Lower leg skin (tissue), 4 donors: ENCODE measurements around the gene TSPO. TPM values are rescaled to one million over a fixed set of nuclear protein-coding genes. Genes with fewer than 3 reads are reported as not detected.

ENCODE experiments used
- DNase-seq, 2 donors: peaks; one replicate each; pipeline ENCODE4 v3.0.0-alpha.2; 2019; ENCODE audit warnings: low spot score in 2 of 2
- H3K4me3 ChIP-seq: fragments of 200-600 bp; sonication (generic); 2 replicates; pipeline ENCODE4 v1.5.1; 2017; ENCODE audit warnings: mild to moderate bottlenecking, low read depth; ENCODE audit not compliant: poor library complexity, severe bottlenecking
- CTCF ChIP-seq, 3 donors: fragments of 450-650 bp; IDR thresholded peaks; one replicate each; pipeline ENCODE4 v1.5.1; 2016; ENCODE audit warnings: antibody characterized with exemption in 3 of 3, mild to moderate bottlenecking in 3 of 3, moderate library complexity in 2 of 3
- POLR2A ChIP-seq, 2 donors: fragments of 450-650 bp; IDR thresholded peaks; one replicate each; pipeline ENCODE4 v1.6.1; 2016 to 2017; ENCODE audit warnings: antibody characterized with exemption in 2 of 2, mild to moderate bottlenecking in 1 of 2, moderate library complexity in 1 of 2
- WGBS, 2 donors: methylation state at CpG; one replicate each; pipeline ENCODE4 v1.1.5; 2018; 5-methylcytosine and 5-hydroxymethylcytosine counted together
- intact Hi-C: fragments of 100-400 bp; cut with DNase I; formaldehyde crosslinking; loops from one replicate; pipeline ENCODE4 v1.15.0; 2023; ENCODE audit warnings: low total_unique reads
- total RNA-seq, 4 donors: library from RNA; depleted of rRNA; stranded (reverse); fragments of >200 nt; gene quantifications; one replicate each; pipeline ENCODE4 v1.1.0, GENCODE V29; 2016

TSPO gene
- total RNA-seq, 4 donors from 2014 or later: 695 to 923 (median 775) TPM

GRCh38 chr22:43180670-43181069 is 29.3 kb downstream of the TSPO start:
- TF ChIP-seq POLR2A (IDR thresholded peaks at IDR 0.05) (no peak), CTCF (IDR thresholded peaks at IDR 0.05) (no peak)
- WGBS, 2 donors: 88 to 92% methylated on average over 9 to 13 of the region's 15 CpGs
- H3K4me3 ChIP-seq: no peak overlapping the region
- intact Hi-C loops: no loop called here
- no peak for DNase-seq

GRCh38 chr22:43181321-43182076 is 30.1 kb downstream of the TSPO start:
- intact Hi-C loops: no loop called here
- no peak for DNase-seq
- TF ChIP-seq CTCF (IDR thresholded peaks at IDR 0.05): no peak
- H3K4me3 ChIP-seq: no peak overlapping the region
- 93 to 94% methylated on average over 12 to 13 of the region's 13 CpGs for WGBS, 2 donors

- DNase-seq: no peak
- intact Hi-C loops: no loop called here
- TF ChIP-seq CTCF (IDR thresholded peaks at IDR 0.05) (no peak), POLR2A (IDR thresholded peaks at IDR 0.05) (no peak)
- 94% methylated on average over 8 to 9 of the region's 10 CpGs for WGBS, 2 donors
- no peak overlapping the region for H3K4me3 ChIP-seq
Observed at GRCh38 chr22:43182118-43182517, 30.8 kb downstream of the TSPO start.

- DNase-seq: no peak
- intact Hi-C loops: no loop called here
- WGBS, 2 donors: 86 to 89% methylated on average over 17 of the region's 17 CpGs
- TF ChIP-seq POLR2A (IDR thresholded peaks at IDR 0.05) (no peak), CTCF (IDR thresholded peaks at IDR 0.05) (no peak)
- no peak overlapping the region for H3K4me3 ChIP-seq
Observed at GRCh38 chr22:43182726-43183125, 31.4 kb downstream of the TSPO start.

- no peak for TF ChIP-seq CTCF (IDR thresholded peaks at IDR 0.05)
- TF ChIP-seq POLR2A (IDR thresholded peaks at IDR 0.05): no peak
- no peak overlapping the region for H3K4me3 ChIP-seq
- intact Hi-C loops: no loop called here
- no peak for DNase-seq
- 80 to 85% methylated on average over 11 to 12 of the region's 12 CpGs for WGBS, 2 donors
Observed at GRCh38 chr22:43183496-43184277, 32.3 kb downstream of the TSPO start.
